T-helper 1 cell treated with Interleukin-12 subunit alpha and Interleukin-12 subunit beta and Interleukin-4 antibody, amounts not matched to agents 30 μg/mL and 1 μg/mL, for 36 hours (primary cell): Measurements from ENCODE around the gene CMTM4.

Experiments used
- H3K27ac Mint-ChIP-seq: one replicate; pipeline ENCODE4 v1.8.0; 2021; ENCODE audit warnings: mild to moderate bottlenecking, mixed read lengths
- H3K27me3 Mint-ChIP-seq: one replicate; pipeline ENCODE4 v1.8.0; 2021; ENCODE audit warnings: low read depth, mixed read lengths
- H3K36me3 Mint-ChIP-seq: one replicate; pipeline ENCODE4 v1.8.0; 2021; ENCODE audit warnings: low read depth, mixed read lengths
- H3K4me1 Mint-ChIP-seq: one replicate; pipeline ENCODE4 v1.8.0; 2021; ENCODE audit warnings: low read depth, mixed read lengths
- H3K4me3 Mint-ChIP-seq: one replicate; pipeline ENCODE4 v1.8.0; 2021; ENCODE audit warnings: mild to moderate bottlenecking, moderate library complexity, mixed read lengths
- H3K9me3 Mint-ChIP-seq: one replicate; pipeline ENCODE4 v1.8.0; 2021; ENCODE audit warnings: mixed read lengths

CMTM4 gene

DNA sequence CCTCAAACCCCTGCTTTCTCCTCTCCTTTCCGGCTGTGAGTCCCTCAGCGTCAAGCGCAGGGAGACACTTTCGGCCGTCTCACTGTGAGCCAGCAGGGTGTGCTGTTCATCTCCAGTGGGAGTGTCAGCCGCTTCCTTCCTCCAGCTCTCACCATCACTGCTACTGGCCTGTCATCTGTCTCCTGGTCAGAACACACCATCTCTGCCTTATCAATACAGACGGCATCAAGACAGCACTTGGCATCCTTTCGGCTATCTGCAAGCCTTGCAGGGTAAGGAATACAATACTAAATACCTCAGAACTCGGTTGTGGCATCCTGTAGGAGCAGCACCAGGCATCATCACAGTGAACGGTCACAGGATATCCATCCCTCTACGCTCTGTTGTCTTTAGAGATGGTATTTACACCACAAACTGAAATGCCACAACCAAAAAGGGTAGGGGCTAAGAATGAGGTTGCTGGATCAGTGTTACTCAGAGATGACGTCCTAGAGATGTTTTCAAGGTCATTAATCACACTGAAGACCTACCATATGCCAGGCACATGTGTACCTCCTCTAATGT is 20.7 kb upstream of the CMTM4 start:
- H3K36me3 Mint-ChIP-seq: peaks cover 2% of the 10 kb centered on the region
- H3K4me3 Mint-ChIP-seq: no peak overlapping the region
- no peaks in the 10 kb centered on the region for H3K4me1 Mint-ChIP-seq
- H3K27ac Mint-ChIP-seq: no peak overlapping the region
- H3K9me3 Mint-ChIP-seq: no peaks in the 10 kb centered on the region
- no peaks in the 10 kb centered on the region for H3K27me3 Mint-ChIP-seq

DNA sequence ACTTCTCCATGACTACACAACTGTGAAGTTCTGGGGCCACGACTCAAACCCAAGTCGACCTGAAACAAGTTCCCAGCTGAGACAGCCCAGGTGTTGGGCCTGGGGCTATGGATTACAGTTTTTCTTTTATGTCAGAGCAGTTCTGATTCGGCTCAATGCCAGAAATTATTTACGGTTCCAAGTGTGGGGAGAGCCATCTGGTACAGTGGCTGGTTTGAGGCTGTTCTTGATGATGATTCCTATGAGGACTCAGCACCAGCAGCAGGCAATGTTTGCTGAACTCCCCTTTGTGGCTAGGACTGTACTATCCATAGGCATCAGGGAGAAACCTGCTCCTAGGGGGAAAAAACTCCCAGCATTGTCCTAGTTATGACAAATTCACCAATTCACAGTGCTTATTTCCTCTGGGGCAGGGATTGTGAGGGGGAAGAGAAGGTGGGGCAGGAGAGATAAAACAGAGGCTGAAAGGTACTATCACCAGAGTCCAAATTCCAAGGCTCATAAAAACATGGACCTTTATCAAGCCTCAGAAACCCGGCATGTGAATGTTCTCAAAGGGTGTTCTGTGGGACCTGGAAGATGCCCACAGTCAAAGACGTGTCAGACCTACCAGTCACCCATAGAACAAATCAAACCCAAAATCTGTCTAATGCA is 18.2 kb upstream of the CMTM4 start:
- no peaks in the 10 kb centered on the region for H3K27me3 Mint-ChIP-seq

DNA sequence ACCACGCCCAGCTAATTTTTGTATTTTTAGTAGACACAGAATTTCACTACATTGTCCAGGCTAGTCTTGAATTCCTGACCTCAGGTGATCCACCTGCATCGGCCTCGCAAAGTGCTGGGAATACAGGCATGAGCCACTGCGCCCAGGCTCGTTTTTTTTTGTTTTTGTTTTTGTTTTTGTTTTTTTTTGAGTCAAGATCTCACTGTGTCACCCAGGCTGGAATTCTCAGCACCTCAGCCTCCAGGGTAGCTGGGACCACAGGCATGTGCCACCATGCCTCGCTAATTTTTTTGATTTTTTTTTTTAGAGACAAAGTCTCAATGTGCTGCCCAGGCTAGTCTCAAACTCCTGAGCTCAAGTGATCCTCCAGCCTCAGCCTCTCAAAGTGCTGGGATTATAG is 17.5 kb upstream of the CMTM4 start:
- no peaks in the 10 kb centered on the region for H3K4me1 Mint-ChIP-seq
- H3K36me3 Mint-ChIP-seq: no peaks in the 10 kb centered on the region
- no peaks in the 10 kb centered on the region for H3K9me3 Mint-ChIP-seq
- peaks cover under 1% of the 10 kb centered on the region for H3K27me3 Mint-ChIP-seq
- no peak overlapping the region for H3K4me3 Mint-ChIP-seq
- H3K27ac Mint-ChIP-seq: no peak overlapping the region

More for the DNA sequence above, 18.2 kb upstream of the CMTM4 start:
- no peak overlapping the region for H3K4me3 Mint-ChIP-seq
- H3K4me1 Mint-ChIP-seq: no peaks in the 10 kb centered on the region
- H3K27ac Mint-ChIP-seq: no peak overlapping the region
- H3K9me3 Mint-ChIP-seq: no peaks in the 10 kb centered on the region
- no peaks in the 10 kb centered on the region for H3K36me3 Mint-ChIP-seq

DNA sequence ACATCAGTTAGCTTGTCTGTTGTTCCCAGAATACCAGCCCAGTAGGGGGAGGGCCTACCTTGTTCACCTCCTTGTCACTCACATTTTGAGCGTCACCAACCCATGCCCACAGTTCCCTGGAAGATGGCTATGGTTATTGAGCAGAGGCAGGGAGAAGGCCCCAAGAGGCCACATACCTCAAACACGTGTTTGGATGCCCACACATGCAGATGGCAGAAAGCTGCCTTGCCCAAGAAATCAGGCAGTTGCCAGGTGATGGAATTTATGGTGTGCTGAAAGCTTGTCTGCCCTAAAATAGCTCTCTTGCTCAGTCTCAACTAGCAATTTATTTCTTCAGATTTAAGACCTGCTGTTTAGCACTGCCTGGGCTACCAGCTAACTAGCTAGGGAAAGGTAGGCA is 16.5 kb upstream of the CMTM4 start:
- no peaks in the 10 kb centered on the region for H3K36me3 Mint-ChIP-seq
- no peak overlapping the region for H3K4me3 Mint-ChIP-seq
- peaks cover 4% of the 10 kb centered on the region for H3K27me3 Mint-ChIP-seq
- H3K27ac Mint-ChIP-seq: no peak overlapping the region
- no peaks in the 10 kb centered on the region for H3K4me1 Mint-ChIP-seq
- no peaks in the 10 kb centered on the region for H3K9me3 Mint-ChIP-seq

DNA sequence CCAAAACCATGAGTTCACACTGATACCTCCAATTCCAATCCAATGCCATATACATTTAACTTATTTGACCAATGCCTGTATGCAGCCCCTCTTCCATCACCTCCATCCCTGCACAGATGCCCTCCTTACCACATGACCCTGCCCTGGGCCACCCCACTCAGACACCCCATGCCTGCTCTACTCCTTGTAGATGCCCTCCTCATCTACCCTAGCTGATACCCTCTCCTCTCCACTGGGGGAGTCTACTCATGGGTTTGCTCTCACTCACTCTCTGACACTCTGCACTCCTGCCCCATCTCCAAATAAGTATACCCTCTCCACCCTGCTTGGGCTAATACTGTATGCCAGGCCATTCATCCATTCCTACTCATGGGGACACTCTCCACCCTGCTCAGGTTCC is 16.0 kb upstream of the CMTM4 start:
- Mint-ChIP-seq H3K36me3 (no peaks in the 10 kb centered on the region), H3K4me1 (no peaks in the 10 kb centered on the region), H3K4me3 (no peak overlapping the region), H3K27me3 (peaks cover 6% of the 10 kb centered on the region), H3K27ac (no peak overlapping the region), H3K9me3 (no peaks in the 10 kb centered on the region)

DNA sequence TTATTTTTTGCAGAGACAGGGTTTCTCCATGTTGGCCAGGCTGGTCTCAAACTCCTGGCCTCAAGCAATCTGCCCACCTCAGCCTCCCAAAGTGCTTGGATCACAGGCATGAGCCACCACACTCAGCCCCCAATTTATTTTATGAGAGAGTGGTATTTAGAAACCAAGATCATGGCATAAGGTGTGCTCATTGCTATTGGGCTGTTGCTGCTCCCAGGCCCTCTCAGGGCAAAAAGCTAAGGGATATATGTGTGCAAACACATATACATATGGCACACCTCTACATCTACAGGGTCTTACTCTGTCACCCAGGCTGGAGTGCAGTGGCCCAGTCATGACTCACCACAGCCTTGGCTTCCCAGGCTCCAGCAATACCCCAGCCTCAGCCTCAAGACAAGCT is 15.0 kb upstream of the CMTM4 start:
- no peak overlapping the region for H3K27ac Mint-ChIP-seq
- H3K9me3 Mint-ChIP-seq: no peaks in the 10 kb centered on the region
- no peak overlapping the region for H3K4me3 Mint-ChIP-seq
- no peaks in the 10 kb centered on the region for H3K4me1 Mint-ChIP-seq
- H3K27me3 Mint-ChIP-seq: peaks cover 10% of the 10 kb centered on the region
- H3K36me3 Mint-ChIP-seq: no peaks in the 10 kb centered on the region

DNA sequence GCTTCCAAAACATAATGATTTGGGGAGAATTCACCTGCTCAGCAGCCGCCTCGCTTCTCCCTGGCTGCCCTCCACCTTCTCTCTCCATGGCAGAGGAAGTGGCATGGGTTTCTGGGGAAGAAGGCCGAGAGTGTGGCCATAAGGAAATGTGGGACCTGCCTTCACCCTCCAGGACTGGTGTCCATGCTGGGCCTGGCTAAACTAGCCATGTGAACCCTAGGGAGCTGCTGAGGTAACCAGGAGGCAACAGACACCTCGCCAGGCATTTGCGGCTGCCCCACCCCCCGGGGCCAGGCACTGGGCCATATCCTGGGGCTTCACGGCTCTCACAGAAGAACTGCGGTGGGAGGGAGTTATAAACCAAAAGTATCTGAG is 9.9 kb upstream of the CMTM4 start:
- no peak overlapping the region for H3K4me3 Mint-ChIP-seq
- H3K9me3 Mint-ChIP-seq: no peaks in the 10 kb centered on the region
- peaks cover 15% of the 10 kb centered on the region for H3K27me3 Mint-ChIP-seq
- H3K4me1 Mint-ChIP-seq: no peaks in the 10 kb centered on the region
- H3K36me3 Mint-ChIP-seq: no peaks in the 10 kb centered on the region
- H3K27ac Mint-ChIP-seq: no peak overlapping the region

DNA sequence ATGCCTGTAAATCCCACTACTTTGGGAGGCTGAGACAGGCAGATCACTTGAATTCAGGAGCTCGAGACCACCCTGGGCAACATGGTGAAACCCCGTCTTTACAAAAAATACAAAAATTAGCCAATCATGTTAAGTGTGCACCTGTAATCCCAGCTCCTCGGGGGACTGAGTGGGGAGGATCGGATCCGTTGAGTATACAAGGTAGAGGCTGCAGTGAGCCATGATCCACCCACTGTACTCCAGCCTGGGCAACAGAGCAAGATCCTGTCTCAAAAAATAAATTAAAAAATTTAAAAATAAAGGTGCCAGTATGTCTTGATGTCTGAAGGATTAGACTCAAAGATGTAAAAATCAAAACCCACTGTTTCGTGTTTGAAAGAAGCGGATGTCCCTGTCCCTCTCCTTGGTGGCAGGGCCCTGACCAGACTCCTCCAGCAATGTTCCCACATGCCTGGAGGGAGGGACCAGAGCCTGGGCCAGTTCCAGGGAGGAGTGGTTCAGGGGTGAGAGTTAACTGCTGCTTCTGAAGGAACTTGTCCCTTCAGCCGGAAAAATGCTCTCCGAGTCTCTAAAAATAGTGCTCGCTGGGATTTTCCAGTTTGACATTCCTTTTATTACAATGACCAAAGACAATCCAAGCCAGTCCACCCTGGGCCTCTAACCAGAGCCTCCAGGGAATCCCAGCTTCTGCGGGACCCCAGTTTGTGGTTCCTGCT is 9.4 kb upstream of the CMTM4 start:
- no peak overlapping the region for H3K4me3 Mint-ChIP-seq
- H3K4me1 Mint-ChIP-seq: no peaks in the 10 kb centered on the region
- peaks cover 15% of the 10 kb centered on the region for H3K27me3 Mint-ChIP-seq
- H3K27ac Mint-ChIP-seq: no peak overlapping the region
- no peaks in the 10 kb centered on the region for H3K9me3 Mint-ChIP-seq
- H3K36me3 Mint-ChIP-seq: no peaks in the 10 kb centered on the region

DNA sequence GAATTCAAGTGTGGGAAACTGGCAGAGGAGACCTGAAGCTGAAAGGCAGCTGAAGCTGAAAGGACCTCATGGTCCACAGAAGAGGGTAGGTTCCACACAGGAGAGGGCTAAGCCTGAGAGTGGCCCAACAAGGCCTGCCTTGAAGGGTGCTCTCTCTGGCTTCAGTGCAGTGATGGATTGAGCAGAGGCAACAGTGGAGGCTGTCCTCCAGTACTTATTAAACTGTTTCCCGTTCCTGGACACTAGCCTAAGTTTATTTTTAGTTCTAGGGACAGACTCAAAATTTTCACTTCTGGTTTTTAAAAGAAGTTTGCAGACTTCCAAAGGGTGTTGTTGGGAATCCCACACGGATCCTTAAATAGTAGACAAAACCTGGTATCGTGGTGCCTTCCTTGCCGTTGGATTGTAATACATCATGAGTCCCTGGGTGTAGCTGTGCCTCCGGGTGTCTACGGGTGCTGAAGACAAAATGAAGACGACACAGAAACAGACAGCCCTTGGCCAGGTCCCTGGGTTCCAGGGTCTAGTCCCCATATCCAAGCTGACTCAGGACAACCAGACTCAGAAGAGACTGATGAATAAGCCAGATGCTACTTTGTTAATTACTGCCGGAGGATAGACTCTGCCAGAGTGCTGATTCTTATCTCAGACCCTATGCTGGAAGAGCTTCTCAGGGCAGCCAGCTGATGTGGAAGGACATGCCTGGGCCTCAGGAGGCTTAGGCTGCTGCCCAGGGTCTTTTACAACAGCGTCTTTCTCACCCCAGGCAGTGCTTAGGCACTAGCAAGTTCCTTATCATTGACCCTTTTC is 7.1 kb upstream of the CMTM4 start:
- H3K4me1 Mint-ChIP-seq: no peaks in the 10 kb centered on the region
- H3K27me3 Mint-ChIP-seq: peaks cover 24% of the 10 kb centered on the region
- peak overlapping the region; percentile 39 for H3K27ac Mint-ChIP-seq
- no peaks in the 10 kb centered on the region for H3K36me3 Mint-ChIP-seq
- H3K9me3 Mint-ChIP-seq: no peaks in the 10 kb centered on the region
- no peak overlapping the region for H3K4me3 Mint-ChIP-seq

DNA sequence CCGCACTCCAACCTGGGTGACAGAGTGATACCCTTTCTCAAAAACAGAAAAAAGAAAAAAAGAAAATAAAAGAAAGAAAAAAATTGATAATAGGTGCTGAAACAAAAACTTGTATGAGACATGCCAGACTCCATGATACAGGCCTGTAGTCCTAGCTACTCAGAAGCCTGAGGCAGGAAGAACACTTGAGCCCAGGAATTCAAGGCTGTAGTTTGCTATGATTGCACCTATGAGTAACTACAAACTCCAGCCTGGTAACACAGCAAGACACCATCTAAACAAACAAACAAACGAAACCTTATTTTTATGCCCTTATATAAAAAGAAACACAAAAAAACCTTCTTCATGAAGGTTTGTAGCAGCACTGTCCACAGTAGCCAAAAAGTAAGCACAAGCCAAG is 5.0 kb upstream of the CMTM4 start:
- Mint-ChIP-seq H3K9me3 (no peaks in the 10 kb centered on the region), H3K4me3 (no peak overlapping the region), H3K27ac (no peak overlapping the region), H3K36me3 (no peaks in the 10 kb centered on the region), H3K27me3 (peaks cover 34% of the 10 kb centered on the region), H3K4me1 (peaks cover 3% of the 10 kb centered on the region)

DNA sequence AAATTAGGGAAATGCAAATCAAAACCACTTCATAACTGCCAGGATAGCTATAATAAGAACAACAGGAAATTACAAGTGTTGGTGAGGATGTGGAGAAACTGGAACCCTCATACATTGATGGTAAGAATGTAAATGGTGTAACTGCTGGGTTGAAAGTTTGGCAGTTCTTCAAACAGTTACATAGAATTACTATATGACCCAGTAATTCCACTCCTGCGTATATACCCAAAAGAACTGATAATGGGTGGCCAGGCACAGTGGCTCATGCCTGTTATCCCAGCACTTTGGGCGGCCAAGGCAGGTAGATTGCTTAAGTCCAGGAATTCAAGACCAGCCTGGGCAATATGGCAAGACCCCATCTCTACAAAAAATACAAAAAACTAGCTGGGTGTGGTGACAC is 4.5 kb upstream of the CMTM4 start:
- Mint-ChIP-seq H3K4me3 (no peak overlapping the region), H3K36me3 (no peaks in the 10 kb centered on the region), H3K9me3 (no peaks in the 10 kb centered on the region), H3K27me3 (peaks cover 34% of the 10 kb centered on the region), H3K4me1 (peaks cover 3% of the 10 kb centered on the region), H3K27ac (no peak overlapping the region)

DNA sequence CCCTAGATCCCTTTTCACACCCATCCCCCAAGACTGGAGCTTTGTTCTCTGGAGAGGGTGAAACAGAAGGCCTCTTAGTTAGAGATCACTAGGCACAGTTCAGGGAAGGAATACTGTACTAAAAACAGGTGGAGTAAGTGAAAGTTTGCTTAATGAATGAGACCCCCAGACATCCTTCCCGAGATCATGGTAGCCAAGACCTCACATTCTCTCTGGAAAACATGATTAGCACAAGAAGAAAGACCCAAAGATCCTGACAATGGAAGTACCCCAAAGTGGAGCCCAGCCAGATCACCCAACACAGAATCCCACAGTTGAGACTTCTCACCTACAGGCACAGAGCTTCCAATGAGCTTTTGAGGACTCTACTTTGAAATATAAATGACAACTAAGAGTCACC is 3.4 kb upstream of the CMTM4 start:
- H3K4me3 Mint-ChIP-seq: no peak overlapping the region
- H3K4me1 Mint-ChIP-seq: peaks cover 8% of the 10 kb centered on the region
- peaks cover 44% of the 10 kb centered on the region for H3K27me3 Mint-ChIP-seq
- H3K27ac Mint-ChIP-seq: no peak overlapping the region
- H3K36me3 Mint-ChIP-seq: peaks cover 3% of the 10 kb centered on the region
- no peaks in the 10 kb centered on the region for H3K9me3 Mint-ChIP-seq

DNA sequence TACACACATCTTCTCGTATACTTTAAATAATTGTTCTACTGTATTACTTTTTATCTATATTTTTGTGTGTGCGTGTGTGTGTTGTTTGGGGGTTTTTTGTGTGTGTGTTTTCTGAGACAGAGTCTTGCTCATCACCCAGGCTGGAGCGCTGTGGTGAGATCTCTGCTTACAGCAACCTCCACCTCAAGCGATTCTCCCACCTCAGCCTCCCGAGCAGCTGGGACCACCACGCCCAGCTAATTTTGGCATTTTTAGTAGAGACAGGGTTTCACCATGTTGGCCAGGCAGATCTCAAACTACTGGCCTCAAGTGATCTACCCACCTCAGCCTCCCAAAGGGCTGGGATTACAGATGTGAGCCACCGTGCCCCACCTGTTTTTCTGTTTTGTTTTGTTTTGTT is 1.5 kb upstream of the CMTM4 start:
- Mint-ChIP-seq H3K4me1 (peaks cover 8% of the 10 kb centered on the region), H3K4me3 (peak overlapping the region; percentile 2), H3K27ac (no peak overlapping the region), H3K9me3 (no peaks in the 10 kb centered on the region), H3K36me3 (peaks cover 5% of the 10 kb centered on the region), H3K27me3 (peaks cover 55% of the 10 kb centered on the region)

DNA sequence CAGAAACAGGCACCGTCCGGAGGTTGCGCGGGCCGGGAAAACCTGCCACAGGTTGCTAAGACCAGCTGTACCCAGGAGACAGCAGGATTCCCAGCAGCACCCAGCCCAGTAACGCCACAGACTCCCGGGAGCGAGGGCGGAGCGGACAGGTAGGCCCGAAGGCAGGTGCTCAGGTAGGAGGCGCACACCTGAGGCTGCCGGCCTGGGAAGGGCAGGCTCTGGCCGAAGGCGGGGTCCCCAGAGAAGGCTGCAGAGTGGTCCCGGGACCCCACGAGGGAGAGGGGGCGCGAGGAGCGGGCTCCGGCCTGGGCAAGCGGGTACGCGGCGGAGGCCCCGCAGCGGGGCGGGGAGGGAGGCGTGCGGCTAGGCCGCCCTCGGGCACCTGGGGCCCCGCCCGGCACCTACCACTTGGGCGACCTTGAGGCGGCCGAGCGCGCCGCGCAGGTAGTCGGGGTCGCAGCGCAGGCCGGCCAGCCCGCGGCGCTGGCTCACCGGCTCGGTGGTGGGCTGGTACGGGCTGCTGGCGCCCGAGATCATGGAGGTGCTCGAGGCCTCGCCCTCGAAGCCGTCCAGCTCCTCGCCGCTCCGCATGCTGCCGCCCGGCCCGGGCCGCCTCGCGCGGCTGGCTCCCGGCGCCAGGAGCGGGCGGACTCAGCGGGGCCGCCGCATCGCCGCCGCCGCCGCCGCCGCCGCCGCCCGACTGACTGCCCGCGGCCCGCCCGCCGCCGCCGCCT is 441 bp downstream of the CMTM4 start:
- Mint-ChIP-seq H3K4me1 (peaks cover 10% of the 10 kb centered on the region), H3K36me3 (peaks cover 5% of the 10 kb centered on the region), H3K4me3 (peak overlapping the region; percentile 60), H3K27me3 (peaks cover 59% of the 10 kb centered on the region), H3K9me3 (no peaks in the 10 kb centered on the region), H3K27ac (no peak overlapping the region)
